HG02588 (cell line): ENCODE measurements around the gene ART1.
"Not testable (repeated sequence)": the region's sequence is repeated elsewhere in the genome, so short reads cannot be mapped to it uniquely, and the experiment has no call there.

ENCODE experiments used
- ATAC-seq: cut with Tn5 transposase; IDR thresholded peaks from one replicate; pipeline ENCODE4 v1.9.1; 2021; ENCODE audit warnings: mild to moderate bottlenecking, moderate library complexity; ENCODE audit not compliant: unreplicated experiment

The ART1 gene

GRCh38 chr11:3631331-3631730, 13.6 kb upstream of the ART1 start:
- ATAC-seq: no peak

DNA sequence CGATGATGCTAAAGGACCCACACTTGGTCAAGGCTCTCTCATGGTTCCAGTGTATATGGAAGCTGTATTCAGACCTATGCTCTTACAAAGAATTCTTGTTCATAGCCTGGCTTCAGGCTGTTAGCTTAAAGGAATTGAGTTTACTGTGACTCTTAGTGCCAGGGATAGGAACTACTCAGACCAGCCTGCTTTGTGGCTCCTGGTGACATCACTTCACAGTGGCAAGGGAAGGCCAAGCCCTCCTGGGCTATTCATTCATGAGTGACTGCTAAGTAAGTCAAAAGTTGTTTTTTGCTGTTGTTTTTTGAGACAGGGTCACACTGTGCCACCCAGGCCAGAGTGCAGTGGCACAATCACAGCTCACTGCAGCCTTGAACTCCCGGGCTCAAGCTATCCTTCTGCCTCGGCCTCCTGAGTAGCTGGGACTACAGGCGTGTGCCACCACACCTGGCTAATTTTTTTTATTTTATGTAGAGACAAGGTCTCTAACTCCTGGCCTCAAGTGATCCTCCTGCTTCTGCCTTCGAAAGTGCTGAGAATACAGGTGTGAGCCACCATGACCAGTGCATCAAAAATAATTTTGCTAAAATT, 12.8 kb upstream of the ART1 start:
- no peak for ATAC-seq

DNA sequence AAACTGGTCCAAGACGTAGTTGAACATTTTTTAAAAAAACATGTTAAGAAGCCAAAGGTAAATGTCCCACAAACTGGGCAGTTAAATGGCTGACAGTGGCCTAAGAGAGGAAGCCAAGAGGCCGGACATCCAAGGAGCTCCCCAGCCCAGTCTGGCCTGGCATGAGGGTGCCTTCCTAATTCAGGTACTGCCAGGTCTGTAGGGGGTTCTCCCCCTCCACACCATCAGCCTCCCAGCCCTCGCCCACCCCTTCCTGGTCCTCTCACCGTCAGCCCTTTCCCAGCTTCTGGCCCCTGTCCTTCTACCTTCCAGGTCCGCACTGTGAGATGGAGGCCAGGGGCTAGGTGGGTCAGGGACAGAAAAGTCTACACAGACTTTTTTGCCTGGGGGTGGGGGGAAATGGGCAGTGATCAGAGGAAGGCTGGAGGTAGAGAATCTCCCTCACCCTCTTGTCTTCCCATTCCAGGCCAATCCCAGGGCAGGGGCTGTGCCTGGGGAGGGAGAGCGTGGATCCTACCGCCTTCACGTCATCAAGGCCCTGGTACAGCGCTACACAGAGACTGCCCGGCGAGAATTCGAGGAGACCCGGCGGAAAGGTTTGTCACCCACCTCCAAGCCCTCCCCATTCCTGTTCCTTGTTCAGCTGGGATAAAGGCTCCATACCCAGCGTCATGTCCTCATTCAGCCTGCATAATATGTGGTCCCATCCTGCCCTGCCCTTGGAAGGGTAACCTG, 9.1 kb upstream of the ART1 start:
- ATAC-seq: no peak

DNA sequence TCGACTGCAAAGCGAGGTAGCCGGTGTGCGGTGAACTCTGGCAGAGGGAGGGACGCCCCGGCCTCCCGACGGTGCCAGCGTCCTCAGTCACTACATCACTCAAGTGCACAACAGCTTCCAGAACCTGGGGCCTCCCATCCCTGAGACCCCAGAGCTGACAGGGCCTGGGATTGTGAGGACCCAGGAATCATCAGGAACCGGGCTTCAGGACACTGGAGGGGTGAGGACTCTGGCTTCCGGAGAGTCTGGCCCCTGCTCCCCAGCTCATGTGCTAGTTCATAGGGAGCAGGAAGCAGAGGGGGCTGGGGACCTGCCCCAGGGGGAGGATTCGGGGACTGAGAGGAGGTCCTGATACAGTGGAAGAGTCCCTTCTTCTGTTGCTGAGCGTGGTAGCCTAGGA, 7.7 kb upstream of the ART1 start:
- no peak for ATAC-seq

- no peak for ATAC-seq
These were observed 6.4 kb upstream of the ART1 start for GRCh38 chr11:3638513-3638912.

DNA sequence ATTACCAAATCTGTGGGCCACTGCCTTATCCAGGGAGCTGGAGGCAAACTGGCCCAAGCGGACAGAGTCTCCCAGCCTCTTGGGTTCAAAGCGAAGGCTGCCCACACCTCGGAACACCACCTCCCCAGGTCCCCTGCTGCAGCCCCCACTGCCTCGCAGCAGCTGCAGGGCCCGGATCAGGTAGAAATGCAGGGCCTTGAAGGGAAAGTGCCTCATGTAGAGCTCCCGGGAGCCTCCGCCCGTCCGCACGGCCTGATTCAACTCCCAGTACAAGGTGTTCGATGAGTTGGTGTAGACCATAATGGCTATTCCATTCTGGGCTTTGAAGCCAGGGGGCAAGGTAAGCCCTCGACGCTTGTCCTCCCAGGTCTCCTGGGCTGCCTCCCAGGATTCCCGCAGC, 5.1 kb upstream of the ART1 start:
- ATAC-seq: no peak

- no peak for ATAC-seq
These were observed 3.7 kb upstream of the ART1 start for GRCh38 chr11:3641191-3641590.

GRCh38 chr11:3641701-3642070, 3.2 kb upstream of the ART1 start, which contains the start of gene ART5:
ART5 (minus strand) TSS chr11:3641992; CDS start chr11:3641862, 130 bp downstream.
- no peak for ATAC-seq

DNA sequence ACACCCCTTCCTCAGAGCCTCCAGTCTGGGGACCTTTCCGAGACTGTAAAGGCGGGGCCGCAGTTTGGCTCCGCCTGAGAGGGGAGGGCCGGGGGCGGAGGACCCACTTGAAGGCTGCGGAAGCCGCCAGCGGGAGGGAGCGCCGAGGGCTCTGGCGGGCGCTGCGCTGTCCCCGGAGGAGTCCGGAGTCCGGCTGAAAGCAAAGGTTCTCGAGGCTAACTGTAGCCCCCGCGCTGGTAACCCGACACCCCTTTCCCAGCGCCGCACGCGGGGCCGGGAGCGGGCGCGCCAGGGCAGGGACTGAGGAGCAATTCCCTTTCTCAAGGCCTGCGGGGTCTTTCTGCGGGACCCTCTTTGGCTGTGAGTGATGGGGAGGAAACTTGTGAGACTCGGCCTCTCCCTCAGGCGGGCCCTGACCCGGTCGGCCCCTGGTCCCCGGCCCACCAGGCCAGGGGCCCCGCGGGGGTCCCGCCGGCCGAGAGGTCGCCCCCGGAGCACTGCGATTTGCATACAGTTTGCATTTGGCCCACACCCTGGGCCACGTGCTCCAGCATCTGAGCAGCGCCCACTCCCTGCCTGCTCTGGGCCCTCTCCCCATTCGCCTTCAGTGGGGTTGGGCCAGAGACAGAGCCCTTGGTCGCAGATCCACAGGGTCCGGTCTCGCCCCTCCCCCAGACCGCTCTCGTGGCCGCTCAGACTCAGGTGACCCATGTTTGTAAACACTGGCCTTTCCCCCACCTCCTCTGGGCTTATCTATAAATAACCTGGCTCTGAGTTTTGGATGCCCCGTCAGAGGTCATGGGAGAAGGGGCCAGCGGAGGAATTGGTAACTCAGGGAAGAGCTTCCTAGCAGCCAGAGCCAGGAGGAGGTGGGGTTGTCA, 2.6 kb upstream of the ART1 start:
- ATAC-seq: no peak

- not testable (repeated sequence) for ATAC-seq
These were observed 1.8 kb upstream of the ART1 start for GRCh38 chr11:3643102-3643546.

GRCh38 chr11:3645552-3645951, 624 bp downstream of the ART1 start:
- no peak for ATAC-seq

DNA sequence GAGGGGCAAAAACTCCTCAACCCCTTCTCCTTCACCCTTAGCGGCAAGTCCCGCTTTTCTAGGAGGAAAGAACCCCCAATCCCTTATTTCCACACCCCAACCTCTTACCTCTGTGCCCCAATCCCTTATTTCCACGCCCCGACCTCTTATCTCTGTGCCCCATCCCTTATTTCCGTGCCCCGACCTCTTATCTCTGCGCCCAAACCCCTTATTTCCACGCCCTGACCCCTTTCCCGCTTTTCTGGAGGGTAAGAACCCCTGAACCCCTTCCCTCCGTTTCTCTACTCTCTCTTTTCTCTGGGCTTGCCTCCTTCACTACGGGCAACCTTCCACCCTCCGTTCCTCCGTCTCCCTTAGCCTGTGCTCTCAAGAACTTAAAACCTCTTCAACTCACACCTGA, 3.9 kb downstream of the ART1 start:
- not testable (repeated sequence) for ATAC-seq

DNA sequence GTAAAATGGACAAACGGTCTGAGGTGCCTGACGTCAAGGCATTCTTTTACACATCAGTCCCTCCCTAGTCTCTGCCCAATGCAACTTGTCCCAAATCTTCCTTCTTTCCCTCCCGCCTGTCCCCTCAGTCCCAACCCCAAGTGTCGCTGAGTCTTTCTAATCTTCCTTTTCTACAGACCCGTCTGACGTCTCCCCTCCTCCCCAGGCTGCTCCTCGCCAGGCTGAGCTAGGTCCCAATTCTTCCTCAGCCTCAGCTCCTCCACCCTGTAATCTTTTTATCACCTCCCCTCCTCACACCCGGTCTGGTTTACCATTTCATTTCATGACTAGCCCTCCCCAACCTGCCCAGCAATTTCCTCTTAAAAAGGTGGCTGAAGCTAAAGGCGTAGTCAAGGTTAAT, 4.4 kb downstream of the ART1 start:
- ATAC-seq: not testable (repeated sequence)

- not testable (repeated sequence) for ATAC-seq
These were observed 7.6 kb downstream of the ART1 start for GRCh38 chr11:3652514-3652913.

GRCh38 chr11:3655547-3655946, 10.6 kb downstream of the ART1 start:
- no peak for ATAC-seq

DNA sequence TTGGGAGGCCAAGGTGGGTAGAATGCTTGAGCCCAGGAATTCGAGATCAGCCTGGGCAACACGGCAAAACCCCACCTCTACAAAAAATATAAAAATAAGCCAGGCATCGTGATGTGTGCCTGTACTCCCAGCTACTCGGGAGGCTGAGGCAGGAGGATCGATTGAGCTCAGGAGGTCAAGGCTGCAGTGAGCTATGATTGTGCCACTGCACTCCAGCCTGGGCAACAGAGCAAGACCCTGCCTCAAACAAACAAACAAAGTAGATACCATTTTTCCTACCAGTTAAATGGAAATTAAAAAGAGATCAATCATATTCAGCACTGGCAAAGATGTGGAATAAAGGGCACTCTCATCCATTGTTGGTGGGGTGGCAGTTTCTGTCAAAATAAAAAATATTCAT, 12.4 kb downstream of the ART1 start:
- ATAC-seq: not testable (repeated sequence)

GRCh38 chr11:3658252-3658651, 13.3 kb downstream of the ART1 start:
- ATAC-seq: no peak

GRCh38 chr11:3659595-3660515, 14.9 kb downstream of the ART1 start:
- ATAC-seq: no peak

DNA sequence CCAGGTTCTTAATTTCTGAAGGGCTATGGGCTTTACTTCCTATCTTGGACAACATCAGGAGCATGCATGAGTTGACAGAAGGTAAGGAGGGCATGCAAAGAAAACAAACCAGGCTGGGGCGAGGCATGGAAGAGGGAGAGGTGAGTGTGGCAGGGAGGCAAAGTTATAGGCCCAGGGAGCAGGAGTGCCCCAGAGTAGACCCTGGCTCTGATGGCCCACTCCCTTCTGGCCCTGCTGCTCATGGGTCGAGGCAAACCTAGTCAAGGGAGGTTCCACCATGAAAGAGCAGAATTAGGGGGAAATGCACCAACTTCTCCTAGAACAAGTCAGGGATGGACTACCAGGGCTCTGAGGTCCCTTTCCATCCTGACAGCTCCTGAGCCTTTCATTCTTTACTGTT, 16.0 kb downstream of the ART1 start:
- no peak for ATAC-seq

DNA sequence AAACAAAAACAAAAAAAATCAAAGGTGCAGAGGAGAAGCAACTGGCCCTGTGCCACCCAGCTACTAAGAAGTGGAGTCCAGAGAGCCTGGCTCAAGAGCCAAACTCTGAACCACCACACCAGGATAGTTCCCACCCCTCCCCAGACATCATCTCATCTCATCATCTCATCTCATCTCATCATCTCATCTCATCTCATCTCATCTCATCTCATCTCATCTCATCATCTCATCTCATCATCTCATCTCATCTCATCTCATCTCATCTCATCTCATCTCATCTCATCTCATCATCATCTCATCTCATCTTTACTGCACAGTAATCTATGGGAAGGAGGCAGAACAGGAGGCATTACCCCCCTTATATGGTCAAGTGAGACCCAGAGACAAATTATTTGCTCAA, 17.9 kb downstream of the ART1 start:
- ATAC-seq: no peak
